Measurements from ENCODE around the gene FILIP1L. TPM values are rescaled to one million over a fixed set of nuclear protein-coding genes. Genes with fewer than 3 reads are reported as not detected.
"Not testable (repeated sequence)": the region's sequence is repeated elsewhere in the genome, so short reads cannot be mapped to it uniquely, and the experiment has no call there.

FILIP1L gene
- total RNA-seq, 1 donor = 0.42 TPM

DNA sequence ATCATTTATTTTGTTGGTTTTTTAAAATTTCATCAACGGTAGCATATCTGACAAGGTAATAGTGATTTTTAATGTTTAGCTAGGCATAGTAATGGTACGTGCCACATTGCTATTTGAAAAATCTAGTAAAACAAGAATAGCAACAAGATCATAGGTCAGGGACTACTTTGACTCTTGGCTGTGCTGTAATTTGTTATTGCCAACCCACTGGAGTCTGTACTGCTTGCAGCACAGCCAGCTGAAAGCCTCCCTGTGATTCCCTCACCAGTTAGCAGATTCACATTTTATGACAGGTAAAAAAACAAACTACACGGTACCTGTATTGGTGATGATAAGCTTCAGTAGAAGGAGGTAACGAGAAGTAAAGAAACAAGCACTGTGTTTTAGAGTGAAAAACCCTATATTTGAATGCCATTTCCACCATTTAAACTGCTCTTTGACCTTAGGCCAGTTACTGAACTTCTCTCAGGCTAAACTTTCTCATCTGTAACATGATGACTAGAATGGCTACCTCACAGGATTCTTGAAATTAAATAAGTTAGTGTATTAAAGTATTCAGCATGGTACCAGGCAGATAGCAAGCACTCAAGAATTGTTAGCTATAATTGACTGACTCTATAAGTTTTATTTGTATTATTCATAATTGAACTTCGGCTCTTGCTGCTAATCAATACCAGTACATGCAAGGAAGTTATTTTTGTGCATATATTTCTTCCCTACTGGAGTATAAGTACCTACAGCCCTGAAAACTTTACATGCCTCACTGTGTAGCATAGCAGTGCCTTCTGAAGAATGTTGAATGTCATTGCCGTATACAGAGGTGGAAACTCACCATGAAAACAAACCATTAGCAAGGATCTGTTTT, 16.1 kb downstream of the FILIP1L start:
- H3K4me3 ChIP-seq (ENCODE audit: low read length) = no peak overlapping the region
- H3K4me1 ChIP-seq (ENCODE audit: insufficient read depth, low read length) = no peaks in the 10 kb centered on the region
- no peaks in the 10 kb centered on the region for H3K27me3 ChIP-seq (ENCODE audit: insufficient read depth, low read length)
- no peaks in the 10 kb centered on the region for H3K9me3 ChIP-seq (ENCODE audit: low read depth, low read length)

DNA sequence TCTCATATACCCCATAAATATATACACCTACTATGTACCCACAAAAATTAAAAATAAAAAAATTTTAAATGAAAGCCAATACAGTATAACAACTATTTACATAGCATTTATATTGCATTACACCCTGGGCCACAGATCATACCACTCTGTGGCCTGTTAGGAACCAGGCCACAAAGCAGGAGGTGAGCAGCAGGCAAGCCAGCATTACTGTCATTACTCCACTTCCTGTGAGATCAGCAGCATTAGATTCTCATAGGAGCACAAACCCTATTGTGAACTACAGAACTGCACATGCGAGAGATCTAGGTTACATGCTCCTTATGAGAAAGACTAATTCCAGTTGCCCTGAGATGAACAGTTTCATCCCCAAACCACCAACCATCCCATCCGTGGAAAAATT, 17.4 kb downstream of the FILIP1L start:
- Histone ChIP-seq H3K9me3 (ENCODE audit: low read depth, low read length) (no peaks in the 10 kb centered on the region), H3K4me1 (ENCODE audit: insufficient read depth, low read length) (no peaks in the 10 kb centered on the region), H3K4me3 (ENCODE audit: low read length) (no peak overlapping the region), H3K27me3 (ENCODE audit: insufficient read depth, low read length) (no peaks in the 10 kb centered on the region)

DNA sequence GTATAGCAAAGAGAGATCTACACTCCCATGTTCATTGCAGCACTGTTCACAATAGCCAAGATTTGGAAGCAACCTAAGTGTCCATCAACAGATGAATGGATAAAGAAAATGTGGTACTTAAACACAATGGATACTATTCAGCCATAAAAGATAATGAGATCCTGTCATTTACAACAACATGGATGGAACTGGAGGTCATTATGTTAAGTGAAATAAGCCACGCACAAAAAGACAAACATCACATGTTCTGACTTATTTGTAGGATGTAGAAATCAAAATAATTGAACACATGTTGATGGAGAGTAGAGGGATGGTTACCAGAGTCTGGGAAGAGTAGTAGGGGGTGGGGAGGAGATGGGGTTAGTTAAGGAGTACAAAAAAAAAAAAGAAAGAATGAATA, 18.0 kb downstream of the FILIP1L start:
- H3K4me1 ChIP-seq (ENCODE audit: insufficient read depth, low read length); H3K9me3 ChIP-seq (ENCODE audit: low read depth, low read length); H3K27me3 ChIP-seq (ENCODE audit: insufficient read depth, low read length); H3K4me3 ChIP-seq (ENCODE audit: low read length): not testable (repeated sequence)

DNA sequence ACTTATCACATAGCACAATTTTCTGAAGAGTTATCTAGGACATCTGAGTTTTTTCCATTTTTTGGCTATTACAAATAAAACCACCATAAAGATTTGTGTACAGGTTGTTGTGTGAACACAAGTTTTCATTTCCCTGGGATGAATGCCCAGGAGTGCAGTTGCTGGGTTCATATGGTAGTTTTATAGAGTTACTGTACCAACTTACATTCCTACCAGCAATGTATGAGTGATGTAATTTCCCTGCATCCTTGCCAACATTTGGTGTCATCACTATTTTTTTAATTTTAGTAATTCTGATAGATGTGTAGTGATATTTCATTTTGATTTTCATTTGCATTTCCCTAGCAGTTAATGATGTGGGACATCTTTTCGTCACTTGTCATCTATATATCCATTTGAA, 20.5 kb downstream of the FILIP1L start:
- H3K9me3 ChIP-seq (ENCODE audit: low read depth, low read length) = no peaks in the 10 kb centered on the region
- no peaks in the 10 kb centered on the region for H3K4me1 ChIP-seq (ENCODE audit: insufficient read depth, low read length)
- H3K4me3 ChIP-seq (ENCODE audit: low read length) = no peak overlapping the region
- H3K27me3 ChIP-seq (ENCODE audit: insufficient read depth, low read length) = no peaks in the 10 kb centered on the region

DNA sequence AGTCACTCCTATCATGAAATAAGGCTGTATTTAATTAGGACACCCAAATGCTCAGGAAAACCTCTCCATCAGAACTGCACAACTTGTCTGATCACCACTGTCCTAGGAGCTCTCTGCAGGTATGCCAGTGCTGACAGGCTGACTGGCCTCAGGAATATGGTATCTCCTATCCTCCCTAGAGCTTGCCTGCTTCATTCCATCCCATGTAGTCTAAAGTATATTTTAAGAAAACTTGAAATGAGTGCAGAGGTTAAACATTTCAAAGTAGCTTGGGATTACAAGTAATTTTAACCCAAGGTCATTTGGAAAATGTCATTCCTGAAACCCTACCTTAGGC, 23.7 kb downstream of the FILIP1L start:
- Histone ChIP-seq H3K9me3 (ENCODE audit: low read depth, low read length) (no peaks in the 10 kb centered on the region), H3K4me1 (ENCODE audit: insufficient read depth, low read length) (no peaks in the 10 kb centered on the region), H3K27me3 (ENCODE audit: insufficient read depth, low read length) (no peaks in the 10 kb centered on the region), H3K4me3 (ENCODE audit: low read length) (no peak overlapping the region)

DNA sequence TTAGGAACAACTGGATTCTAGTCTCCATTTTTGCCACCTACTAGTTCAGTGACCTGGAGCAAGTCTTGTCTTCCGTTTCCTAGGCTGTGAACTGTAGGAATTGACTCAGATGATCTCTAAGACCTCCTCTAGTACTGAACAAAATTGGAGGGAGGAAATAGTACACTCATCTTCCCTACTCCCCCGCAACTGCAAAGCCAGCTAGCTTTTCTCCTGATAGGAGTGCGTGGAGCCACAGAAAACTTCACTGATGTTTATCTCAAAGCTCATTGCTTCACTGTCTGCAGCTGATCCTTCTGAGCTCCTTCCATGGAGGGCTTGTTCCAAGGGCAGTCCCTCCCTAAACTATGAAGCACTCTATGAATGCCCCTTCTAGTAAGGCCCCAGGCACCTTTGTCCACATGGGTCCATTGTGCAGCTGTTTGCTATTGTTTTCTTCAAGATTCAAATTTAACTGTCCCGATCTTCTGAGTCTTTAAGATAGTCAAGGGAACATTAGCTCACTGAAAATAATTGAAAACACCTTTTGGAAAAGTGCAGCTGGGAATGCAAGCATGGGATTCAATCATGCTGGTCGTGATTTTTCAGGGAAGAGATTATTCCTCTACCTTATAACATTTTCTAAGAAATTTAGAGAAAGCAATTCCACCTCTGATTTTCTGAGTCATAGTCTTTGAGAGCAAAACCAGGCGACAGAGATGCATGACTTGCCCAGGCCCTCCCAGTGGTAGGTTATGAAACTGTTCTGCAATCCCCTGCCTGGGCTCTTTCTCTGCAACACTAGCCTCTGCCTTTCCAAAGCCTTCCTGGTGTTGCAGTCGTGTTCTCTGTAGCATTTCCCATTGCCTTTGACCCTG, 24.3 kb downstream of the FILIP1L start:
- no peaks in the 10 kb centered on the region for H3K4me1 ChIP-seq (ENCODE audit: insufficient read depth, low read length)
- no peaks in the 10 kb centered on the region for H3K27me3 ChIP-seq (ENCODE audit: insufficient read depth, low read length)
- H3K4me3 ChIP-seq (ENCODE audit: low read length) = no peak overlapping the region
- no peaks in the 10 kb centered on the region for H3K9me3 ChIP-seq (ENCODE audit: low read depth, low read length)

DNA sequence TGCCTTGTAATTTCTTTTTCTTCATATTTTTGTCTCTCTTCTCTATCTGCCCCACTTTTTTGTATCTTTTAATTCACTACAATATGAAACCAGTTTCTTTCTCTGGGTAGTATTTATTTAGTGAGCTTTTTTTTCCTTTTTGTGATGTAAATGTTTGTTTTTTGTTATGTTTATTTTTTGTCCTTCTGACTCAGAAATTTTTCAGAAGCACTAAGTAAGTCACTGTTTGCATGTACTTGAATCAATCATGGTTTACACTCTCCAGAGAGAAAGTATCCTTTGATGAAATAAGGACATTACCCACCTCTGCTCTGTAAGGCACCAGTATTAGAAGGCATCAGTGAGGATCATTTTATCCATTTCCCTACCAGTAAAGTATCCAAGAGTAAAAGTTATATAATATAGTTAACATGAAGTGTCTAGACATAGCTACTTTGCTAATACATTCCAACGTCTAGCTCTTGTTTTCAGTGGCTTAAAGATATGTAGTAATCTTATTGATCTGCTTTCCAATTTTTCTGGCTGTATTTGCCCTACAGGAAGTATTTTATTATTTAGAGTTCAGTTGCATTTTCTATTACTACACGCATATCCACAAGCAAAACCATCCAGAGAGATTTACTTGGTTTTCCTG, 25.4 kb downstream of the FILIP1L start:
- peaks cover 4% of the 10 kb centered on the region for H3K4me1 ChIP-seq (ENCODE audit: insufficient read depth, low read length)
- no peak overlapping the region for H3K4me3 ChIP-seq (ENCODE audit: low read length)
- no peaks in the 10 kb centered on the region for H3K27me3 ChIP-seq (ENCODE audit: insufficient read depth, low read length)
- no peaks in the 10 kb centered on the region for H3K9me3 ChIP-seq (ENCODE audit: low read depth, low read length)

DNA sequence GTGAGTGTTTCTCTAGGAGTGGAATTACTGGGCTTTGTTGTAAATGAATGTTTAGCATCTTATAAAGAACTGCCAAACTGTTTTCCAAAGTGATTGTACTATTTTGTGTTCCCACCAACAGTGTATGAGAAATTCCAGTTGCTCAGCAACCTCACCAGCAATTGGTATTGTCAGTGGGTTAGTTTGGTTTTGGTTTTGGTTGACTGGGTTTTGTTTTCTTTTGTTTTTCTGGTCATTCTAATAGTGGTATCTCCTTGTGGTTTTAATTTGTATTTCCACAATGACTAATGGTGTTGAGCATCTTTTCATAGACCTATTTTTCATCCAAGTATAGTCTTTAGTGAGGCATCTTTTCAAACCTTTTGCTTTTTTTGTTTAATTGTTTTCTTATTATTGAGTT, 27.1 kb downstream of the FILIP1L start:
- peaks cover 4% of the 10 kb centered on the region for H3K4me1 ChIP-seq (ENCODE audit: insufficient read depth, low read length)
- H3K27me3 ChIP-seq (ENCODE audit: insufficient read depth, low read length) = no peaks in the 10 kb centered on the region
- no peaks in the 10 kb centered on the region for H3K9me3 ChIP-seq (ENCODE audit: low read depth, low read length)
- H3K4me3 ChIP-seq (ENCODE audit: low read length) = no peak overlapping the region

DNA sequence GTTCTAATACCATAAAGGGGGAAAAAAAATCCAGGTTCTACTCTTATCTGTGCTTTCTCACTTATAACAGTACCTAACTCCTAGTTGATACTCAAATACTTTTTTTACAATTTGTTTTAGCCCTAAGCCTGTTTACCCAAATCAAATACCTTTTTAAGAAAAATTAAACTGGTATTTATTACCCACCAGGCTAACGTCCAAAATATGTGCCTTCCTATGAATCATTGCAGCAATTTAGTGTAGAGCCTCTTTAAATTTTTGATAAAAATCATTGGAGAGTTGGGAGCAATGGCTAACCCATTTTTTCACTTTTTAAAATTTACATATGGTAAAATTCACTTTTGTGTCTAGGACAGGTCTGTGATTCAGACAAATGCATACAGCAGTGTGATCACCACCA, 27.9 kb downstream of the FILIP1L start:
- H3K4me3 ChIP-seq (ENCODE audit: low read length) = no peak overlapping the region
- H3K27me3 ChIP-seq (ENCODE audit: insufficient read depth, low read length) = no peaks in the 10 kb centered on the region
- H3K9me3 ChIP-seq (ENCODE audit: low read depth, low read length) = no peaks in the 10 kb centered on the region
- H3K4me1 ChIP-seq (ENCODE audit: insufficient read depth, low read length) = peaks cover 4% of the 10 kb centered on the region

DNA sequence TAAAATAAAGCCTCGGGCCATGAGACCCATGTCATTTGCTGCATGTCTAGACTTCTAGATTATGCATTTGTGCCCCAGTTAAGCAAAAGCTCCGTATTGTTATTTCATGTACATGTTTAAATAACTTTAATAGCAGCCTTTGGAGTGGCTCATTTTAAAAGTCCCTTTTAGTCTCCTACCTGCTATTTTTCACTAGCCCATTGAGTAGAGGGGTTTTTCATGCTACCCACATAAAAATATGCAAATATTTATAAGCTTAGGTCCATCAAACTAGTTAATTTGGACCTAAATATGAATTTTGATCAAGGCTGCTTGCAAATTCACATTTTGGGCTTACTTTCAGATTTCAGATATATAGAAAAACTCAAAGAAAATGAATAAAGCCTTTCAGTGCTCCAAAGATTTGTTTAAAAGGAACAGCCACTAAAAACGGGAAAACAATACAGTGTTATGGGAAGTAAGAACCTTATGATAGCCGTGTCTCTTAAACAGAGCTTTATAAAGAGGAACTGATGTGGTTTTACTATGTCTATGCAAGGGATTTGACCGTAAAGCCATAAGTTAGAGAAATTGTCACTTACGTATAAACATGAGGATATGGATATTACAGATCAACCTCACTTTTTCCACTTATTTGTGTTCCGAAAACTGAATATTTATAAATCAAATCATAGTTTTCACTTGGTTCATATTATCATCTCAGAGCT, 30.0 kb downstream of the FILIP1L start:
- Histone ChIP-seq H3K4me3 (ENCODE audit: low read length) (no peak overlapping the region), H3K4me1 (ENCODE audit: insufficient read depth, low read length) (peaks cover 4% of the 10 kb centered on the region), H3K27me3 (ENCODE audit: insufficient read depth, low read length) (no peaks in the 10 kb centered on the region), H3K9me3 (ENCODE audit: low read depth, low read length) (no peaks in the 10 kb centered on the region)

DNA sequence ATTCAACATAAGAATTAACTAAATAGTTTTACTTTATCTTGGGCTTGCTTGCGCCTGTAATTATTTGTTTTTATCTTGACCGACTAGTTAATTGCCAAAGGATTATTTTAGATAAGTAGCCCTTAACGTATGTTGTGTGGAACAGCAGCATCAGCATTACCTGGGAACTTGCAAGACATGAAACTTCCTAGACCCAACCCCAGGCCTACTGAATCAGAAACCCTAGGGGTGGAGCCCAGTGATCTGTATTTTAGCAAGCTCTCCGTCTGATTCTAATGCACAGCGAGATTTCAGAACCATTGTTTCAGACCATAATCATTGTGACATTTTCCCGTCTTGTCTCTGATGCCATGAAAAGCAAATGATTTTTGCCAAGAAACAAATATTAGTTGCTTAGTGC, 31.1 kb downstream of the FILIP1L start:
- Histone ChIP-seq H3K9me3 (ENCODE audit: low read depth, low read length) (no peaks in the 10 kb centered on the region), H3K27me3 (ENCODE audit: insufficient read depth, low read length) (no peaks in the 10 kb centered on the region), H3K4me1 (ENCODE audit: insufficient read depth, low read length) (peaks cover 4% of the 10 kb centered on the region), H3K4me3 (ENCODE audit: low read length) (no peak overlapping the region)

DNA sequence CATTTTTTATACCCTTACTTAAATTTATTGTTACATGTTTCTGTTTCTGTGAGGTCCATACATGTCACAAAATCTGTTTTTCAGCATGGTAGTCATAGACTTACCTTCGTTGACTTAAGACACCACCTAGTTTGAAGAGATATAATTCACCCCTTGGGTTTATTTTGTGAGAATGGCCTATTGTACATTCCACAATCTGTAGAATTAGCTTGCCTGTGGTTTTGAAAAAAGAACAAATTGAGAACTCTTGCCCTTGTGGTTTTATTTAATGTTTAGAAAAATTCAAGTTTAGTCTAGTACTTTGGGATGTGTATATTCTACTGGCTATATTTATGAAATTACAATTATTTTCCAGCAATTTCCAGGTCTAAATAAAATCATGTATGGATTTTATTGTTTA, 31.6 kb downstream of the FILIP1L start:
- no peaks in the 10 kb centered on the region for H3K27me3 ChIP-seq (ENCODE audit: insufficient read depth, low read length)
- peaks cover 4% of the 10 kb centered on the region for H3K4me1 ChIP-seq (ENCODE audit: insufficient read depth, low read length)
- no peak overlapping the region for H3K4me3 ChIP-seq (ENCODE audit: low read length)
- H3K9me3 ChIP-seq (ENCODE audit: low read depth, low read length) = no peaks in the 10 kb centered on the region

DNA sequence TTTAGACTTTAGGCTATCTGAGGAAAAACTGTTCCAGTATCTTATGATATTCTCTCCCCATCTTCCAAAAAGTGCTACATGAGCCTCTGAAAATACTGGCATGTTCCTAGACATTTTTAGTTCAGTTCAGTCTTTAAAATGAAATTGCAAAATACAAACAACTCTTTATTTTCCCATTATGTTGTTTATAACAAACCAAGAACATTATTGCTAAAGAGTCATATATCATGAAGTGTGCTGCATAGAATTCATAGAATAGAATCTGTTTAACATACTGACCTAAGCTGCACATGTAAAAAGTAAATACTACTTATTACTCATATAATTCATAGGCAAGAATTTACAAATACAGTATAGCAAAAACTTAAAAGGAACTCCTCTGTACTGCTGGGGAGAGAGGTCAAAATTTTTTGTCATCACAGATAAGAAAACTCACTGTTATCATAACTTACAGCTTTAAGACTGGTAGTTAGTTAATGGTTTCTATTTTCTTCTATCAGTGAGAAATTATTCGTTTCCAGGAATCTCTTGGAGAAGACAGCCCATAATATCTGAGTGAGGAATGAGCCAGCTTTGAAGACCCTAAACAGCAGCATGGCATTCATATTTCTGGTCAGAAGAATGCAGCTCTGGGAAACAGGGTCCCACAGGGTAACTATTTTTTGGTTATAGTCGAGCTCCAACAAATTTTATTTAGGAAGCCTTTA, 32.2 kb downstream of the FILIP1L start:
- Histone ChIP-seq H3K9me3 (ENCODE audit: low read depth, low read length) (no peaks in the 10 kb centered on the region), H3K4me3 (ENCODE audit: low read length) (no peak overlapping the region), H3K27me3 (ENCODE audit: insufficient read depth, low read length) (no peaks in the 10 kb centered on the region), H3K4me1 (ENCODE audit: insufficient read depth, low read length) (peaks cover 4% of the 10 kb centered on the region)

DNA sequence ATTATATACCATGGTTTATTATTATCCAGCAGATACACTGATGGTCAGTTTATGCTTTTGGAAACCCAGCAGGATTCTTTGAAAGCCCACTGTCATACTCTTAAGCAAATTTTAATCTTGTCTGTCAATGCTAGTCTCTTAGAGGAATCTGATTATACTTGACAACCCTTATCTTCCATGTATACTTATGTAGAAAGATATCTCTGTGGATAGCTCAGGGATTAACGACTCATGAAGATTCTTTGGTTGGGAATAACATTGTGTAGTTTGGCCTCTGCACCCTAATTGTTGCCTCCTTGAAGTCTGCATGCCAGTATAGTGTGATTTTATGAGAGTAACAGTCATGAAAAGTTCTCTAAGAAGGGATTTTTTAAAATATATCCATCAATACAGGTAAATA, 33.0 kb downstream of the FILIP1L start:
- Histone ChIP-seq H3K4me3 (ENCODE audit: low read length) (no peak overlapping the region), H3K9me3 (ENCODE audit: low read depth, low read length) (no peaks in the 10 kb centered on the region), H3K4me1 (ENCODE audit: insufficient read depth, low read length) (peaks cover 4% of the 10 kb centered on the region), H3K27me3 (ENCODE audit: insufficient read depth, low read length) (no peaks in the 10 kb centered on the region)
